ENCODE measurements around the gene HLCS. TPM values are rescaled to one million over a fixed set of nuclear protein-coding genes. Genes with fewer than 3 reads are reported as not detected.

HLCS gene
- total RNA-seq, 2 donors from 2014 or later: 17.5 to 29.3 TPM

GRCh38 chr21:36874665-36875064 lies 91.8 kb downstream of the HLCS start:
- ATAC-seq (ENCODE audit: insufficient number of reproducible peaks, low FRiP score, low read depth) (no peak), DNase-seq (ENCODE audit: low spot score) (no peak)
- Histone ChIP-seq H3K27ac (no peak overlapping the region), H3K4me3 (no peak overlapping the region), H3K9me3 (no peaks in the 10 kb centered on the region), H3K4me1 (ENCODE audit: control insufficient read depth in 1 of 2, low read depth in 2 of 2) (no peaks in the 10 kb centered on the region), H3K27me3 (replicated peaks; ENCODE audit: insufficient read depth) (no peaks in the 10 kb centered on the region), H3K36me3 (no peaks in the 10 kb centered on the region)
- TF ChIP-seq, protein P1, sequence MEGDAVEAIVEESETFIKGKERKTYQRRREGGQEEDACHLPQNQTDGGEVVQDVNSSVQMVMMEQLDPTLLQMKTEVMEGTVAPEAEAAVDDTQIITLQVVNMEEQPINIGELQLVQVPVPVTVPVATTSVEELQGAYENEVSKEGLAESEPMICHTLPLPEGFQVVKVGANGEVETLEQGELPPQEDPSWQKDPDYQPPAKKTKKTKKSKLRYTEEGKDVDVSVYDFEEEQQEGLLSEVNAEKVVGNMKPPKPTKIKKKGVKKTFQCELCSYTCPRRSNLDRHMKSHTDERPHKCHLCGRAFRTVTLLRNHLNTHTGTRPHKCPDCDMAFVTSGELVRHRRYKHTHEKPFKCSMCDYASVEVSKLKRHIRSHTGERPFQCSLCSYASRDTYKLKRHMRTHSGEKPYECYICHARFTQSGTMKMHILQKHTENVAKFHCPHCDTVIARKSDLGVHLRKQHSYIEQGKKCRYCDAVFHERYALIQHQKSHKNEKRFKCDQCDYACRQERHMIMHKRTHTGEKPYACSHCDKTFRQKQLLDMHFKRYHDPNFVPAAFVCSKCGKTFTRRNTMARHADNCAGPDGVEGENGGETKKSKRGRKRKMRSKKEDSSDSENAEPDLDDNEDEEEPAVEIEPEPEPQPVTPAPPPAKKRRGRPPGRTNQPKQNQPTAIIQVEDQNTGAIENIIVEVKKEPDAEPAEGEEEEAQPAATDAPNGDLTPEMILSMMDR (IDR thresholded peaks at IDR 0.05): no peak

GRCh38 chr21:36873513-36873912 lies 93.0 kb downstream of the HLCS start:
- Histone ChIP-seq H3K27me3 (replicated peaks; ENCODE audit: insufficient read depth) (no peaks in the 10 kb centered on the region), H3K27ac (no peak overlapping the region), H3K9me3 (no peaks in the 10 kb centered on the region), H3K36me3 (no peaks in the 10 kb centered on the region), H3K4me1 (ENCODE audit: control insufficient read depth in 1 of 2, low read depth in 2 of 2) (no peaks in the 10 kb centered on the region), H3K4me3 (no peak overlapping the region)
- ATAC-seq (ENCODE audit: insufficient number of reproducible peaks, low FRiP score, low read depth) (no peak), DNase-seq (ENCODE audit: low spot score) (no peak)
- TF ChIP-seq, protein P1 (IDR thresholded peaks at IDR 0.05): no peak

DNA sequence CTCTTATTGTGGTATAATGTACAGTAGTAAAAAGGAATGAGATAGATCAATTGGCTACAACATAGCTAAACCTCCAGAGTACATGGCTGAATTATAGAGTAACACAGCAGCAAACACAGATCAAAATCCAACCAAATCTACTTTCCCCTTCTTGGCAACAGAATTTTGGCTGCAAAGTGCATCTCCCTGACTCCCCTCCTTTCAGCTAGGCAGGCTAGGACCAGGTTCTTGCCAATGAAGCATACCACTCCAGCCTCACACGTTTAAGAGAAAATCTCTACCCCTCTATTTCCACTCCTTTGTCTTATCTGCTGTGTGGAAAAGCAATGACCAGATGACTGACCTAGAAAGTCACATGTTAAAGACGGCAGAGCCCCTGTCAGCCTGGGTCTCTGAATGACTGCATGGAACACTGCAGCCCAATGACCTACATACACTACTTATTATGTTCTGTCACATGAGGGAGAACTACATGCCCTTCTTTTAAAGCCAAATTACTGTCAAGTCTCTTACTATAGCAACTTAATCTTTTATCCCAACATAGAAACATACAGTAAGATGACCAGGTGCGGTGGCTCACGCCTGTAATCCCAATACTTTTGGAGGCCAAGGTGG lies 99.1 kb downstream of the HLCS start:
- ATAC-seq (ENCODE audit: insufficient number of reproducible peaks, low FRiP score, low read depth) (no peak), DNase-seq (ENCODE audit: low spot score) (no peak)
- H3K4me3 ChIP-seq: no peak overlapping the region
- no peak overlapping the region for H3K27ac ChIP-seq
- no peaks in the 10 kb centered on the region for H3K4me1 ChIP-seq (ENCODE audit: control insufficient read depth in 1 of 2, low read depth in 2 of 2)
- no peaks in the 10 kb centered on the region for H3K9me3 ChIP-seq
- no peaks in the 10 kb centered on the region for H3K36me3 ChIP-seq
- TF ChIP-seq, protein P1 (IDR thresholded peaks at IDR 0.05): no peak
- H3K27me3 ChIP-seq (replicated peaks; ENCODE audit: insufficient read depth): no peaks in the 10 kb centered on the region

DNA sequence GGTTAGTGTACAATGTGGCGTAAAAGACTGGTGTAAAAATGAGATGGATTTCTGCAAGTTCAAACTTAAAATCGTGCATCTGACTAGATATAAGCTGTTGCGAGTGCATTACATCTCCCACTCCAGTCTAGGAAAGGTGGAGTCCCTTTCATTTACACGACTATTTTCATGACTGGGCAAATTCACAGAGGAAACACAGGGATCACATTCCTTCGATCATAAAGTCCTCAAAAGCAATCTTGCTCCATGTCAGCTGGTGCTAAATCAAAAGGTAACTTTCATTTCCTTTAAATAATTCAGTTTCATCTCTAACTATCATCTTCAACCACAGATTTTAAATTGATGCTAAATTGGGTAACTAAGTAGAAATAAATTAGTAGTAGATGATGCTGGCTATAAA lies 100.0 kb downstream of the HLCS start:
- DNase-seq (ENCODE audit: low spot score) (no peak), ATAC-seq (ENCODE audit: insufficient number of reproducible peaks, low FRiP score, low read depth) (no peak)
- Histone ChIP-seq H3K4me1 (ENCODE audit: control insufficient read depth in 1 of 2, low read depth in 2 of 2) (no peaks in the 10 kb centered on the region), H3K27ac (no peak overlapping the region), H3K4me3 (no peak overlapping the region), H3K36me3 (no peaks in the 10 kb centered on the region), H3K9me3 (no peaks in the 10 kb centered on the region), H3K27me3 (replicated peaks; ENCODE audit: insufficient read depth) (no peaks in the 10 kb centered on the region)
- TF ChIP-seq, protein P1 (IDR thresholded peaks at IDR 0.05): no peak

GRCh38 chr21:36864974-36865373 lies 101.5 kb downstream of the HLCS start:
- Histone ChIP-seq H3K9me3 (no peaks in the 10 kb centered on the region), H3K27ac (no peak overlapping the region), H3K36me3 (no peaks in the 10 kb centered on the region), H3K4me3 (no peak overlapping the region), H3K27me3 (replicated peaks; ENCODE audit: insufficient read depth) (no peaks in the 10 kb centered on the region), H3K4me1 (ENCODE audit: control insufficient read depth in 1 of 2, low read depth in 2 of 2) (peaks cover 0 to 3% of the 10 kb centered on the region in 2 donors)
- TF ChIP-seq, protein P1 (IDR thresholded peaks at IDR 0.05): no peak
- ATAC-seq (ENCODE audit: insufficient number of reproducible peaks, low FRiP score, low read depth): no peak
- DNase-seq (ENCODE audit: low spot score): no peak

All from thoracic aorta (tissue), 2 donors.